SIG-M5 treated with dmso at 0.1 percent for 504 hours (cell line): ENCODE data around the gene HMGXB3.
"Not testable (repeated sequence)": the region's sequence is repeated elsewhere in the genome, so short reads cannot be mapped to it uniquely, and the experiment has no call there.

Experiments
- DNase-seq: peaks from one replicate; lab custom pipeline; 2025; ENCODE audit not compliant: unreplicated experiment; lab: John Stamatoyannopoulos, UW

The HMGXB3 gene

GRCh38 chr5:150081541-150082283, 81.2 kb downstream of the HMGXB3 start:
- DNase-seq, result peak; percentile 93

- DNase-seq, result peak; percentile 50
These were observed 81.8 kb downstream of the HMGXB3 start for GRCh38 chr5:150082374-150082773.

- DNase-seq, result no peak
These were observed 82.3 kb downstream of the HMGXB3 start for GRCh38 chr5:150082889-150083288.

- DNase-seq, result not testable (repeated sequence)
These were observed 84.2 kb downstream of the HMGXB3 start for GRCh38 chr5:150084754-150085153.

- DNase-seq, result no peak
These were observed 84.8 kb downstream of the HMGXB3 start for GRCh38 chr5:150085191-150085912.

- DNase-seq, result peak; percentile 87
These were observed 85.6 kb downstream of the HMGXB3 start, which contains the start of gene CSF1R for GRCh38 chr5:150085950-150086715. Gene CSF1R, minus strand, starts transcription at chr5:150086554. Its CDS starts 127 bp downstream, at chr5:150086427.

- DNase-seq, result no peak
These were observed 91.7 kb downstream of the HMGXB3 start for GRCh38 chr5:150092159-150092787.

- no peak for DNase-seq
These were observed 96.6 kb downstream of the HMGXB3 start for GRCh38 chr5:150097152-150097551.

GRCh38 chr5:150101023-150101422, 100.5 kb downstream of the HMGXB3 start:
- no peak for DNase-seq
